GM21390 (cell line): ENCODE results near the gene MAMDC4.
"Not testable (repeated sequence)": the region's sequence is repeated elsewhere in the genome, so short reads cannot be mapped to it uniquely, and the experiment has no call there.

Source experiments
- ATAC-seq: cut with Tn5 transposase; IDR thresholded peaks from one replicate; pipeline ENCODE4 v1.9.1; 2021; ENCODE audit not compliant: unreplicated experiment

The MAMDC4 gene

GRCh38 chr9:136838314-136839228 lies 13.6 kb upstream of the MAMDC4 start:
- ATAC-seq, result no peak

- ATAC-seq, result no peak
These were observed 12.7 kb upstream of the MAMDC4 start for GRCh38 chr9:136839229-136840139.

- ATAC-seq, result no peak
These were observed 11.8 kb upstream of the MAMDC4 start for GRCh38 chr9:136840140-136840876.

GRCh38 chr9:136840877-136841645 lies 11.1 kb upstream of the MAMDC4 start:
- ATAC-seq, result no peak

- ATAC-seq, result not testable (repeated sequence)
These were observed 10.3 kb upstream of the MAMDC4 start for GRCh38 chr9:136841646-136842379.

- ATAC-seq, result peak; percentile 75
These were observed 9.7 kb upstream of the MAMDC4 start, which contains the start of gene AJM1 for GRCh38 chr9:136842380-136842948. TSS of gene AJM1 (plus strand) at chr9:136842478. CDS start at chr9:136844415, 1,937 bp downstream.

- ATAC-seq, result not testable (repeated sequence)
These were observed 8.9 kb upstream of the MAMDC4 start for GRCh38 chr9:136843159-136843800.

- not testable (repeated sequence) for ATAC-seq
These were observed 8.1 kb upstream of the MAMDC4 start for GRCh38 chr9:136843801-136844740.

- ATAC-seq, result no peak
These were observed 7.2 kb upstream of the MAMDC4 start for GRCh38 chr9:136844761-136845464.

- no peak for ATAC-seq
These were observed 6.5 kb upstream of the MAMDC4 start for GRCh38 chr9:136845465-136846260.

GRCh38 chr9:136846376-136847087 lies 5.6 kb upstream of the MAMDC4 start:
- ATAC-seq, result no peak

- no peak for ATAC-seq
These were observed 4.9 kb upstream of the MAMDC4 start for GRCh38 chr9:136847088-136847825.

- no peak for ATAC-seq
These were observed 4.2 kb upstream of the MAMDC4 start for GRCh38 chr9:136847826-136848392.

GRCh38 chr9:136848393-136849037 lies 3.6 kb upstream of the MAMDC4 start:
- ATAC-seq, result no peak
